ENCODE measurements around the gene SEMA7A. TPM values are rescaled to one million over a fixed set of nuclear protein-coding genes. Genes with fewer than 3 reads are reported as not detected.

The SEMA7A gene
- total RNA-seq, 2 donors from 2014 or later = 47.8 to 53.6 TPM

- H3K27ac Mint-ChIP-seq = peak overlapping the region; percentile 61 to 68
- no peak for DNase-seq (ENCODE audit: low spot score in 2 of 2)
- peaks cover 26 to 34% of the 10 kb centered on the region in 2 donors for H3K36me3 Mint-ChIP-seq
- H3K9me3 Mint-ChIP-seq = no peaks in the 10 kb centered on the region
- no peak for ATAC-seq
Observed at GRCh38 chr15:74414603-74415338, 19.0 kb downstream of the SEMA7A start.

- Mint-ChIP-seq H3K36me3 (peaks cover 26 to 34% of the 10 kb centered on the region in 2 donors), H3K27ac (peak overlapping the region; percentile 10 to 61), H3K9me3 (no peaks in the 10 kb centered on the region)
- no peak for ATAC-seq
- DNase-seq (ENCODE audit: low spot score in 2 of 2) = no peak
Observed at GRCh38 chr15:74414081-74414580, 19.6 kb downstream of the SEMA7A start.

- Mint-ChIP-seq H3K36me3 (peaks cover 26 to 34% of the 10 kb centered on the region in 2 donors), H3K27ac (peak overlapping the region; percentile 61 to 75), H3K9me3 (no peaks in the 10 kb centered on the region)
- ATAC-seq (no peak), DNase-seq (ENCODE audit: low spot score in 2 of 2) (no peak)
Observed at GRCh38 chr15:74413350-74414080, 20.2 kb downstream of the SEMA7A start.

GRCh38 chr15:74412159-74412558 is 21.6 kb downstream of the SEMA7A start:
- ATAC-seq (no peak), DNase-seq (ENCODE audit: low spot score in 2 of 2) (no peak)
- H3K27ac Mint-ChIP-seq = peak overlapping the region in 1 of 2 donors; percentile 73
- H3K9me3 Mint-ChIP-seq = no peaks in the 10 kb centered on the region
- peaks cover 20 to 34% of the 10 kb centered on the region in 2 donors for H3K36me3 Mint-ChIP-seq

- peaks cover 15 to 34% of the 10 kb centered on the region in 2 donors for H3K36me3 Mint-ChIP-seq
- H3K9me3 Mint-ChIP-seq = no peaks in the 10 kb centered on the region
- no peak for DNase-seq (ENCODE audit: low spot score in 2 of 2)
- ATAC-seq = no peak
- peak overlapping the region in 1 of 2 donors; percentile 60 for H3K27ac Mint-ChIP-seq
Observed at GRCh38 chr15:74411686-74412085, 22.1 kb downstream of the SEMA7A start.

- H3K36me3 Mint-ChIP-seq = peaks cover 7 to 26% of the 10 kb centered on the region in 2 donors
- ATAC-seq (no peak), DNase-seq (ENCODE audit: low spot score in 2 of 2) (no peak)
- H3K27ac Mint-ChIP-seq = no peak overlapping the region
- H3K9me3 Mint-ChIP-seq = no peaks in the 10 kb centered on the region
Observed at GRCh38 chr15:74410502-74410901, 23.3 kb downstream of the SEMA7A start.

- ATAC-seq (no peak), DNase-seq (ENCODE audit: low spot score in 2 of 2) (no peak)
- Mint-ChIP-seq H3K9me3 (no peaks in the 10 kb centered on the region), H3K27ac (peak overlapping the region in 1 of 2 donors; percentile 56), H3K36me3 (peaks cover 7 to 21% of the 10 kb centered on the region in 2 donors)
Observed at GRCh38 chr15:74409225-74409624, 24.5 kb downstream of the SEMA7A start.

- Mint-ChIP-seq H3K9me3 (no peaks in the 10 kb centered on the region), H3K27ac (peak overlapping the region; percentile 7 to 56), H3K36me3 (peaks cover 7 to 17% of the 10 kb centered on the region in 2 donors)
- ATAC-seq (no peak), DNase-seq (ENCODE audit: low spot score in 2 of 2) (no peak)
Observed at GRCh38 chr15:74408815-74409214, 24.9 kb downstream of the SEMA7A start.

- Mint-ChIP-seq H3K9me3 (no peaks in the 10 kb centered on the region), H3K27ac (peak overlapping the region in 1 of 2 donors; percentile 56), H3K36me3 (peaks cover 7 to 12% of the 10 kb centered on the region in 2 donors)
- no peak for DNase-seq (ENCODE audit: low spot score in 2 of 2)
- ATAC-seq = no peak
Observed at GRCh38 chr15:74408385-74408784, 25.4 kb downstream of the SEMA7A start.

GRCh38 chr15:74406992-74407705 is 26.6 kb downstream of the SEMA7A start:
- ATAC-seq = no peak
- peaks cover 7 to 9% of the 10 kb centered on the region in 2 donors for H3K36me3 Mint-ChIP-seq
- peak overlapping the region; percentile 56 to 87 for H3K27ac Mint-ChIP-seq
- no peaks in the 10 kb centered on the region for H3K9me3 Mint-ChIP-seq
- no peak for DNase-seq (ENCODE audit: low spot score in 2 of 2)

- peak overlapping the region; percentile 56 to 87 for H3K27ac Mint-ChIP-seq
- no peak for DNase-seq (ENCODE audit: low spot score in 2 of 2)
- peaks cover 2 to 3% of the 10 kb centered on the region in 2 donors for H3K36me3 Mint-ChIP-seq
- no peaks in the 10 kb centered on the region for H3K9me3 Mint-ChIP-seq
- ATAC-seq = no peak
Observed at GRCh38 chr15:74406517-74406916, 27.2 kb downstream of the SEMA7A start.

- Mint-ChIP-seq H3K36me3 (no peaks in the 10 kb centered on the region), H3K9me3 (no peaks in the 10 kb centered on the region), H3K27ac (peak overlapping the region in 1 of 2 donors; percentile 56)
- no peak for ATAC-seq
- no peak for DNase-seq (ENCODE audit: low spot score in 2 of 2)
Observed at GRCh38 chr15:74405823-74406222, 27.9 kb downstream of the SEMA7A start.

- DNase-seq (ENCODE audit: low spot score in 2 of 2) = no peak
- no peak for ATAC-seq
- Mint-ChIP-seq H3K36me3 (no peaks in the 10 kb centered on the region), H3K27ac (peak overlapping the region; percentile 60 to 83), H3K9me3 (no peaks in the 10 kb centered on the region)
Observed at GRCh38 chr15:74403991-74404563, 29.7 kb downstream of the SEMA7A start.

- DNase-seq (ENCODE audit: low spot score in 2 of 2) = no peak
- H3K9me3 Mint-ChIP-seq = no peaks in the 10 kb centered on the region
- ATAC-seq = no peak
- peak overlapping the region; percentile 60 to 83 for H3K27ac Mint-ChIP-seq
- no peaks in the 10 kb centered on the region for H3K36me3 Mint-ChIP-seq
Observed at GRCh38 chr15:74403588-74403919, 30.2 kb downstream of the SEMA7A start.

- peak; percentile 82 to 85 for ATAC-seq
- peak; percentile 78 to 93 for DNase-seq (ENCODE audit: low spot score in 2 of 2)
- Mint-ChIP-seq H3K9me3 (no peaks in the 10 kb centered on the region), H3K36me3 (no peaks in the 10 kb centered on the region), H3K27ac (peak overlapping the region; percentile 60 to 83)
Observed at GRCh38 chr15:74402873-74403587, 30.7 kb downstream of the SEMA7A start.

GRCh38 chr15:74402337-74402841 is 31.4 kb downstream of the SEMA7A start:
- Mint-ChIP-seq H3K36me3 (no peaks in the 10 kb centered on the region), H3K27ac (peak overlapping the region; percentile 60 to 83), H3K9me3 (no peaks in the 10 kb centered on the region)
- DNase-seq (ENCODE audit: low spot score in 2 of 2) (no peak), ATAC-seq (peak; percentile 1 to 16)
